ENCODE data around the gene RAB3GAP2.
"Not testable (repeated sequence)": the region's sequence is repeated elsewhere in the genome, so short reads cannot be mapped to it uniquely, and the experiment has no call there.

The RAB3GAP2 gene

GRCh38 chr1:220256194-220256593, 16.1 kb downstream of the RAB3GAP2 start:
- not testable (repeated sequence) for H3K27me3 ChIP-seq (ENCODE audit: insufficient read depth, poor library complexity, severe bottlenecking)

GRCh38 chr1:220255204-220255603, 17.0 kb downstream of the RAB3GAP2 start:
- H3K4me3 ChIP-seq (replicated peaks; ENCODE audit: insufficient read depth, low read length), result no peak overlapping the region
- no peak for DNase-seq (ENCODE audit: low read depth in 1 of 2, low spot score in 1 of 2)
- H3K27ac ChIP-seq (replicated peaks), result no peak overlapping the region
- no peak for TF ChIP-seq POLR2AphosphoS5 (IDR thresholded peaks at IDR 0.05; ENCODE audit: low read depth)
- TF ChIP-seq CTCF (IDR thresholded peaks at IDR 0.05; ENCODE audit: insufficient read depth, low read length), result no peak
- no peak for TF ChIP-seq REST (IDR thresholded peaks at IDR 0.05; ENCODE audit: insufficient replicate concordance, low read depth)
- TF ChIP-seq SPI1 (IDR thresholded peaks at IDR 0.05; ENCODE audit: borderline replicate concordance, low read depth), result no peak
- TF ChIP-seq GABPA (IDR thresholded peaks at IDR 0.05; ENCODE audit: low read depth), result no peak
- H3K27me3 ChIP-seq (ENCODE audit: insufficient read depth, poor library complexity, severe bottlenecking), result no peaks in the 10 kb centered on the region

More at GRCh38 chr1:220256194-220256593, 16.1 kb downstream of the RAB3GAP2 start:
- not testable (repeated sequence) for H3K4me3 ChIP-seq (replicated peaks; ENCODE audit: insufficient read depth, low read length); H3K27ac ChIP-seq (replicated peaks); DNase-seq (ENCODE audit: low read depth in 1 of 2, low spot score in 1 of 2)

- not testable (repeated sequence) for H3K27me3 ChIP-seq (ENCODE audit: insufficient read depth, poor library complexity, severe bottlenecking); H3K4me3 ChIP-seq (replicated peaks; ENCODE audit: insufficient read depth, low read length); H3K27ac ChIP-seq (replicated peaks); DNase-seq (ENCODE audit: low read depth in 1 of 2, low spot score in 1 of 2)
Observed at GRCh38 chr1:220253290-220253689, 19.0 kb downstream of the RAB3GAP2 start.

GRCh38 chr1:220251272-220251671, 21.0 kb downstream of the RAB3GAP2 start:
- no peak for DNase-seq (ENCODE audit: low read depth in 1 of 2, low spot score in 1 of 2)
- TF ChIP-seq SPI1 (IDR thresholded peaks at IDR 0.05; ENCODE audit: borderline replicate concordance, low read depth) (no peak), GABPA (IDR thresholded peaks at IDR 0.05; ENCODE audit: low read depth) (no peak), CTCF (IDR thresholded peaks at IDR 0.05; ENCODE audit: insufficient read depth, low read length) (no peak), POLR2AphosphoS5 (IDR thresholded peaks at IDR 0.05; ENCODE audit: low read depth) (no peak), REST (IDR thresholded peaks at IDR 0.05; ENCODE audit: insufficient replicate concordance, low read depth) (no peak)
- H3K27me3 ChIP-seq (ENCODE audit: insufficient read depth, poor library complexity, severe bottlenecking), result no peaks in the 10 kb centered on the region
- no peak overlapping the region for H3K4me3 ChIP-seq (replicated peaks; ENCODE audit: insufficient read depth, low read length)
- no peak overlapping the region for H3K27ac ChIP-seq (replicated peaks)

- Histone ChIP-seq H3K4me3 (replicated peaks; ENCODE audit: insufficient read depth, low read length) (no peak overlapping the region), H3K27ac (replicated peaks) (no peak overlapping the region), H3K27me3 (ENCODE audit: insufficient read depth, poor library complexity, severe bottlenecking) (no peaks in the 10 kb centered on the region)
- TF ChIP-seq SPI1 (IDR thresholded peaks at IDR 0.05; ENCODE audit: borderline replicate concordance, low read depth), result no peak
- TF ChIP-seq GABPA (IDR thresholded peaks at IDR 0.05; ENCODE audit: low read depth), result no peak
- TF ChIP-seq CTCF (IDR thresholded peaks at IDR 0.05; ENCODE audit: insufficient read depth, low read length), result no peak
- no peak for TF ChIP-seq REST (IDR thresholded peaks at IDR 0.05; ENCODE audit: insufficient replicate concordance, low read depth)
- no peak for TF ChIP-seq POLR2AphosphoS5 (IDR thresholded peaks at IDR 0.05; ENCODE audit: low read depth)
- no peak for DNase-seq (ENCODE audit: low read depth in 1 of 2, low spot score in 1 of 2)
Observed at GRCh38 chr1:220250681-220251080, 21.6 kb downstream of the RAB3GAP2 start.
